Measurements from ENCODE around the gene POLR1H. TPM values are rescaled to one million over a fixed set of nuclear protein-coding genes. Genes with fewer than 3 reads are reported as not detected.

POLR1H gene
- total RNA-seq, 2 donors from 2014 or later, result 23.0 to 27.2 TPM

- no peaks in the 10 kb centered on the region for H3K9me3 Mint-ChIP-seq
- Histone ChIP-seq H3K9me3 (ENCODE audit: control insufficient read depth, low read length) (no peaks in the 10 kb centered on the region), H3K36me3 (ENCODE audit: control insufficient read depth, insufficient read depth, low read length) (no peaks in the 10 kb centered on the region), H3K4me3 (ENCODE audit: low read length) (no peak overlapping the region), H3K4me1 (ENCODE audit: control insufficient read depth, insufficient read depth, low read length) (no peaks in the 10 kb centered on the region), H3K27ac (ENCODE audit: low read depth, low read length) (no peak overlapping the region), H3K27me3 (ENCODE audit: control insufficient read depth, insufficient read depth, low read length, poor library complexity, severe bottlenecking) (peaks cover 82% of the 10 kb centered on the region), H3K9ac (ENCODE audit: extremely low read depth, low read length, poor library complexity, severe bottlenecking) (no peak overlapping the region)
- WGBS, 2 experiments (ENCODE audit: insufficient coverage in 1 of 2, insufficient read length in 1 of 2), result 73% methylated on average over 2 of the region's 2 CpGs; no CpG with 5 or more reads in 1 of the 2 experiments
- H3K36me3 Mint-ChIP-seq (ENCODE audit: low read depth), result no peaks in the 10 kb centered on the region
- peaks cover 87% of the 10 kb centered on the region for H3K27me3 Mint-ChIP-seq (ENCODE audit: insufficient read depth)
- H3K4me3 Mint-ChIP-seq, result no peak overlapping the region
- H3K4me1 Mint-ChIP-seq, result peaks cover 25% of the 10 kb centered on the region
- DNase-seq, result no peak
- H3K27ac Mint-ChIP-seq, result no peak overlapping the region
- peak; percentile 54 for TF ChIP-seq CTCF (conservative IDR thresholded peaks at IDR 0.05)
Measured at GRCh38 chr6:30104661-30105060, 43.6 kb downstream of the POLR1H start.

- no peak for DNase-seq
- no peaks in the 10 kb centered on the region for H3K36me3 ChIP-seq (ENCODE audit: control insufficient read depth, insufficient read depth, low read length)
- no peak overlapping the region for H3K4me3 ChIP-seq (ENCODE audit: low read length)
- H3K27me3 Mint-ChIP-seq (ENCODE audit: insufficient read depth), result peaks cover 75% of the 10 kb centered on the region
- no peaks in the 10 kb centered on the region for H3K4me1 Mint-ChIP-seq
- no peaks in the 10 kb centered on the region for H3K36me3 Mint-ChIP-seq (ENCODE audit: low read depth)
- no peak overlapping the region for H3K27ac Mint-ChIP-seq
- no peaks in the 10 kb centered on the region for H3K4me1 ChIP-seq (ENCODE audit: control insufficient read depth, insufficient read depth, low read length)
- no peak for TF ChIP-seq CTCF (conservative IDR thresholded peaks at IDR 0.05)
- no peaks in the 10 kb centered on the region for H3K9me3 Mint-ChIP-seq
- H3K27me3 ChIP-seq (ENCODE audit: control insufficient read depth, insufficient read depth, low read length, poor library complexity, severe bottlenecking), result peaks cover 66% of the 10 kb centered on the region
- H3K4me3 Mint-ChIP-seq, result no peak overlapping the region
- H3K9ac ChIP-seq (ENCODE audit: extremely low read depth, low read length, poor library complexity, severe bottlenecking), result no peak overlapping the region
- H3K27ac ChIP-seq (ENCODE audit: low read depth, low read length), result no peak overlapping the region
- WGBS, 2 experiments (ENCODE audit: insufficient coverage in 1 of 2, insufficient read length in 1 of 2), result 90 to 91% methylated on average over 22 to 27 of the region's 27 CpGs
- no peaks in the 10 kb centered on the region for H3K9me3 ChIP-seq (ENCODE audit: control insufficient read depth, low read length)
Measured at GRCh38 chr6:30111266-30111856, 50.3 kb downstream of the POLR1H start.

GRCh38 chr6:30112402-30112994 is 51.4 kb downstream of the POLR1H start:
- Histone ChIP-seq H3K27me3 (ENCODE audit: control insufficient read depth, insufficient read depth, low read length, poor library complexity, severe bottlenecking) (peaks cover 62% of the 10 kb centered on the region), H3K27ac (ENCODE audit: low read depth, low read length) (no peak overlapping the region), H3K36me3 (ENCODE audit: control insufficient read depth, insufficient read depth, low read length) (no peaks in the 10 kb centered on the region), H3K9me3 (ENCODE audit: control insufficient read depth, low read length) (no peaks in the 10 kb centered on the region), H3K9ac (ENCODE audit: extremely low read depth, low read length, poor library complexity, severe bottlenecking) (no peak overlapping the region), H3K4me3 (ENCODE audit: low read length) (no peak overlapping the region), H3K4me1 (ENCODE audit: control insufficient read depth, insufficient read depth, low read length) (no peaks in the 10 kb centered on the region)
- Mint-ChIP-seq H3K27ac (no peak overlapping the region), H3K27me3 (ENCODE audit: insufficient read depth) (peaks cover 65% of the 10 kb centered on the region), H3K4me1 (no peaks in the 10 kb centered on the region), H3K4me3 (no peak overlapping the region), H3K9me3 (no peaks in the 10 kb centered on the region), H3K36me3 (ENCODE audit: low read depth) (no peaks in the 10 kb centered on the region)
- WGBS, 2 experiments (ENCODE audit: insufficient coverage in 1 of 2, insufficient read length in 1 of 2), result 79 to 81% methylated on average over 9 to 10 of the region's 10 CpGs
- no peak for TF ChIP-seq CTCF (conservative IDR thresholded peaks at IDR 0.05)
- no peak for DNase-seq

Measured in endodermal cell (in vitro differentiated cells).